NCI-H146 (cell line): ENCODE results near the gene TP73.

Experiments
- DNase-seq: peaks from one replicate; lab custom pipeline; 2025; lab: John Stamatoyannopoulos, UW

TP73 gene

GRCh38 chr1:3689138-3689750 is 36.9 kb downstream of the TP73 start:
- no peak for DNase-seq

DNA sequence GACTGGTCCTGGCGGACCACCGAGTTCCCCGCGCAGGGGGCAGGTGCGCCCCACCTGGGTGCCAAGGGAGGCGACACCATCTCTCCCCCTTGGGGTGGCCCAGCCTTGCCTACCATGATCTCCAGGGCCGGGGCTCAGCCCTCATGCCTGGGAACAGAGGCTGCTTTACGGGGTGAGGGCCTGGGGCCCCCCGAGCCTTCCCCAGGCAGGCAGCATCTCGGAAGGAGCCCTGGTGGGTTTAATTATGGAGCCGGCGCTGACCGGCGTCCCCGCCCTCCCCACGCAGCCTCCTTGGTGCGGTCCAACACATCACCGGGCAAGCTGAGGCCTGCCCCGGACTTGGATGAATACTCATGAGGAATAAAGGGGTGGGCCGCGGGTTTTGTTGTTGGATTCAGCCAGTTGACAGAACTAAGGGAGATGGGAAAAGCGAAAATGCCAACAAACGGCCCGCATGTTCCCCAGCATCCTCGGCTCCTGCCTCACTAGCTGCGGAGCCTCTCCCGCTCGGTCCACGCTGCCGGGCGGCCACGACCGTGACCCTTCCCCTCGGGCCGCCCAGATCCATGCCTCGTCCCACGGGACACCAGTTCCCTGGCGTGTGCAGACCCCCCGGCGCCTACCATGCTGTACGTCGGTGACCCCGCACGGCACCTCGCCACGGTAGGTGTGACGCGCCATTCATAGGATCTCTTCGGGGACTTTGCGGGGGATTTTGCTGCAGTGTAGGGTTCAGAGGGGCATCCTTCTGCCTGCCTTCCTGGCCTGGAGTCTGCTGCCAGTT is 38.2 kb downstream of the TP73 start:
- no peak for DNase-seq

GRCh38 chr1:3691421-3692204 is 39.3 kb downstream of the TP73 start:
- no peak for DNase-seq

DNA sequence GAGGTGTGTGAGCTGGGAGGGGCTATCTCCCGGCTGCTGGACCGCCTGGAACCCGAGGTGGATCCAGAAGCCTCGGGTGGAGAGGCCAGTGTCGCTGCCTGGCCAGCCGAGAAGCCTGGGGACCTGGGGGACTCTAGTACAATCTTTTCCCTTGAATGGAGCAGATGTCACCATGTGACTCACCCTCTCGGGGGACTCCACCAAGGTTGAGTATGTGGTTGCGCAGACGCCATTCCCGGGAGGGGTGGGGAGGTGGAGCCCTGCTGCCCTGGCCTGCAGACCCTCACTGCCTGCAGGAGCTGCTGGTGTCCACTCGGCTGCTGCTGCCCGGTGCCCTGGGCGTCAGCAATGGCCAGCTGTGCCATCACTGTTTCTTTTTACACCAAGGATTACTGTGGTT is 40.3 kb downstream of the TP73 start:
- no peak for DNase-seq

- DNase-seq, result no peak
Observed at GRCh38 chr1:3693321-3693720, 41.0 kb downstream of the TP73 start.

- DNase-seq, result no peak
Observed at GRCh38 chr1:3695326-3696217, 43.3 kb downstream of the TP73 start.

GRCh38 chr1:3696689-3697088 is 44.4 kb downstream of the TP73 start:
- no peak for DNase-seq

- DNase-seq, result no peak
Observed at GRCh38 chr1:3697104-3697503, 44.8 kb downstream of the TP73 start.

GRCh38 chr1:3697810-3698209 is 45.5 kb downstream of the TP73 start:
- peak; percentile 94 for DNase-seq

DNA sequence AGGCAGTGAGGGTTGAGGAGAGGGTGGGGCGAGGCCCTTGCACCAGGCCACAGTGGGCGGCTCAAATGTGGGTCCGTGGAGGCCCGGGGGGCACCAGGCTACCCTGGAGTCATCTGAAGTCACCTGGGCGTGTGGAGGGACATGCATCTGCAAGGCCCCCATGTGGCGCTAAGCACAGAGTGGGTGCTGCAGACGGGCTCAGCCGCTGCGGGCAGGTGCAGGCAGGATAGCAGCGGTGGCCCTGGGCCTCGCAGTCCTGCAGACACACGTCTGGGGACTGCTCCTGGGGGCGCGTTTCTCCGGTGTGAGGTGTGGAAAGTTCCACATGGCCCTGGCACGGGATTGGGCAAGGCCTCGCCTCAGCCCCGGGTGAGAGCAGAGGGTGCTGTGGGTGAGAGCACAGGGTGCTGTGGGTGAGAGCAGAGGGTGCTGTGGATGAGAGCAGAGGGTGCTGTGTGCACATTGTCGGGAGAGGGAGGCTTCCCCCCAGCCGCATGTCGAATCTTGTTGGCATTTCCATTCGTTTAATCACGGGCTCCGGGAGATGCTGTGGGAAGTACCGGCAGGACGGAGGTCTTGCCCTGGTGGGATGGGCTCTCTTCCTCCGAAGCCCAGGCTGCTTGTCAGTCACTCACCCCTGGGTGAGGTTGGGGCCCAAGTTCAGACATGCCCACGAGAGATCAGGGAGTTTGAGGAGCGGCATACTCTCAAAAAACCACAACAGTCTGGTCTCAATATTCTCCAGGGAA is 46.5 kb downstream of the TP73 start:
- DNase-seq, result peak; percentile 45

GRCh38 chr1:3699596-3699995 is 47.3 kb downstream of the TP73 start:
- no peak for DNase-seq

- no peak for DNase-seq
Observed at GRCh38 chr1:3700631-3701030, 48.3 kb downstream of the TP73 start.

- DNase-seq, result no peak
Observed at GRCh38 chr1:3702528-3702927, 50.2 kb downstream of the TP73 start.

- DNase-seq, result no peak
Observed at GRCh38 chr1:3702990-3703728, 50.8 kb downstream of the TP73 start.

DNA sequence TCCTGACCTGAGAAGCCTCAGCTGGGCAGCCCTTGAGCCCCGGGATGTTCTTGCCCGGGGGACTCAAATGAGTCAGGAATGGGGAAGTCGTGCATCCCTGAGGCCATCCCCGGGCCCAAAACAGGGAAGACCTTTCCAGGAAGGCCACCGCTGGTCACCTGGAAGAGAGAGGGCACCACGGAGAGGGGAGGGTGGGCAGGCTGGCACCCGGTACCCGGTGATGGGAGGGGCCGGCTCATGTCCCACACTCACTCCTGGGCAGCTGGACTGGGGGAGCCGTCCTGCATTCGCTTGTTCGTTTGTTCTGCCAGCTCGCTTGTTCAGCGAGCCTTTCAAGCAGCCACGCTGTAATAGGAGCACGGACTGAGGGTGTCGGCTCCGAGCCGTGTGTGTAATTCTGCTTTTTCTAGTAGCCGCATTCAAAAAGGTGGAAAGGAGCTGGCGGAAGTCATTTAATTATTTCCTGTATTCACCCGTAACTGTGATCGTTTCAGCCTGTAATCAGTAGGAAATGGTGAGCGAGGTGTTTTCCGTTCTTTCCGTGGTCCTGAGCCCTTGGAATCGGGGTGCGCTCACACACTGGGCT is 51.6 kb downstream of the TP73 start:
- no peak for DNase-seq

- no peak for DNase-seq
Observed at GRCh38 chr1:3705341-3705950, 53.1 kb downstream of the TP73 start.

DNA sequence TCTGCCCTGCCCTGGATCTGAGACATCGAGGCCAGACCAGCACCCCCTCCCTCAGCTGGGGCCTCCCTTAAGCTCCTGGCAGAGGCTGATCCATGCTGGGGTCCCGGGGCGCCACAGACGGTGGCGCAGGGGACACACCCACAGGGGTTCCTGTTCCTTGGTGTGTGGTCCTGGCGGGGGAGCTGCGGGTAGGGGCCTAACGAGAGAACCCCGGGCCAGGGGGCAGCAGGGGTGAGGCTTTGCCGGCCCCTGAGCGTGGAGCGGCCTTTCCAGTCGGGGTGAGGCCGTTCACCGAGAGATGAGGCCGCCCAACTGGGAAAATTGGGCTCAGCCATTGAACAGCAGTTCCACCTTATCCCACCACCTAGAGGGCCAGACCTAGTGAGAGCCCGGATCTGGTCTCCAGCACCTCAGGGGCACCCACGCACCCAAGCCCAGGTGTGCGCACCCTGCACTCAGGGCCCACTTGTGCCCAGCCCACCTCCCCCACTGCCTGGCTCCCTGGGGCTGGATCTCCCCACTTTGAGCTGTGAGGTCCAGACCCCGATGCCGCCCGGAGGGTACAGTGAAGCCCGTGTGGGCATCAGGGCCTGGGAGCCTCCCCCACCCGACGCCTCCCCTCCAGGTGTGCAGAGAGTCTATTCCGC is 54.5 kb downstream of the TP73 start:
- DNase-seq, result no peak

GRCh38 chr1:3707298-3707938 is 55.1 kb downstream of the TP73 start:
- DNase-seq, result no peak

DNA sequence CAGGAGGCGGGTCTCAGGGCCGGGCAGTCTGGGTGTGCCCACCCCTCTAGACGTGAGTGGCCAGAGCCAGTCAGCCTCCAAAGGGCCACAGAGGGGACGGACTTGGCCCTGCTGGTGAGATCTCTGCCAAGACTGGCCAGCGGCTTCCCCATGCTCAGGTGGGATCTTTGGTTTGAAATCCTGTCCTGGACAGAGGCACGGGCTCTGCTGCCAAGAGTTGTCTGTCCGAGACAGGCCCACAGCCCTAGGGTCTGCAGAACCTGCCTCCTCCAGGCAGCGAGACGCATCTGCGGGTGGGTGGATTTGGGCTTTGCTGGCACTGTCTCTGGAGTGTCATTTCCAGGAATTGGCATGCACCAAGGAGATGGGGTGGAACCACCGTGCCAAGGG is 55.6 kb downstream of the TP73 start:
- no peak for DNase-seq
